ENCODE results near the gene TRAPPC6A. TPM values are rescaled to one million over a fixed set of nuclear protein-coding genes. Genes with fewer than 3 reads are reported as not detected.

The TRAPPC6A gene
- total RNA-seq, 1 donor from 2014 or later = 29.4 TPM

- H3K9me3 Mint-ChIP-seq (ENCODE audit: unreplicated experiment) = no peaks in the 10 kb centered on the region
- no peak for DNase-seq (ENCODE audit: extremely low spot score, unreplicated experiment)
- no peaks in the 10 kb centered on the region for H3K27me3 Mint-ChIP-seq (ENCODE audit: unreplicated experiment)
- H3K4me1 Mint-ChIP-seq (ENCODE audit: unreplicated experiment) = peaks cover 23% of the 10 kb centered on the region
- TF ChIP-seq CTCF (IDR thresholded peaks at IDR 0.05) = no peak
- H3K36me3 Mint-ChIP-seq (ENCODE audit: unreplicated experiment) = no peaks in the 10 kb centered on the region
- H3K27ac Mint-ChIP-seq (ENCODE audit: unreplicated experiment) = no peak overlapping the region
- H3K4me3 Mint-ChIP-seq (ENCODE audit: unreplicated experiment) = no peak overlapping the region
Observed at GRCh38 chr19:45128146-45128545, 49.9 kb downstream of the TRAPPC6A start.

GRCh38 chr19:45126654-45127053 is 51.4 kb downstream of the TRAPPC6A start:
- no peak for DNase-seq (ENCODE audit: extremely low spot score, unreplicated experiment)
- no peak overlapping the region for H3K4me3 Mint-ChIP-seq (ENCODE audit: unreplicated experiment)
- peaks cover 23% of the 10 kb centered on the region for H3K4me1 Mint-ChIP-seq (ENCODE audit: unreplicated experiment)
- no peaks in the 10 kb centered on the region for H3K36me3 Mint-ChIP-seq (ENCODE audit: unreplicated experiment)
- no peak overlapping the region for H3K27ac Mint-ChIP-seq (ENCODE audit: unreplicated experiment)
- TF ChIP-seq CTCF (IDR thresholded peaks at IDR 0.05) = no peak
- H3K9me3 Mint-ChIP-seq (ENCODE audit: unreplicated experiment) = no peaks in the 10 kb centered on the region
- no peaks in the 10 kb centered on the region for H3K27me3 Mint-ChIP-seq (ENCODE audit: unreplicated experiment)

- Mint-ChIP-seq H3K4me1 (ENCODE audit: unreplicated experiment) (peaks cover 19% of the 10 kb centered on the region), H3K27me3 (ENCODE audit: unreplicated experiment) (no peaks in the 10 kb centered on the region), H3K27ac (ENCODE audit: unreplicated experiment) (no peak overlapping the region), H3K9me3 (ENCODE audit: unreplicated experiment) (no peaks in the 10 kb centered on the region), H3K36me3 (ENCODE audit: unreplicated experiment) (no peaks in the 10 kb centered on the region), H3K4me3 (ENCODE audit: unreplicated experiment) (no peak overlapping the region)
- TF ChIP-seq CTCF (IDR thresholded peaks at IDR 0.05) = peak; percentile 67
- no peak for DNase-seq (ENCODE audit: extremely low spot score, unreplicated experiment)
Observed at GRCh38 chr19:45125975-45126493, 52.0 kb downstream of the TRAPPC6A start.

GRCh38 chr19:45125360-45125759 is 52.7 kb downstream of the TRAPPC6A start:
- Mint-ChIP-seq H3K27ac (ENCODE audit: unreplicated experiment) (no peak overlapping the region), H3K36me3 (ENCODE audit: unreplicated experiment) (no peaks in the 10 kb centered on the region), H3K27me3 (ENCODE audit: unreplicated experiment) (no peaks in the 10 kb centered on the region), H3K9me3 (ENCODE audit: unreplicated experiment) (no peaks in the 10 kb centered on the region), H3K4me3 (ENCODE audit: unreplicated experiment) (no peak overlapping the region), H3K4me1 (ENCODE audit: unreplicated experiment) (peaks cover 12% of the 10 kb centered on the region)
- no peak for DNase-seq (ENCODE audit: extremely low spot score, unreplicated experiment)
- TF ChIP-seq CTCF (IDR thresholded peaks at IDR 0.05) = no peak

- no peak for DNase-seq (ENCODE audit: extremely low spot score, unreplicated experiment)
- H3K9me3 Mint-ChIP-seq (ENCODE audit: unreplicated experiment) = no peaks in the 10 kb centered on the region
- no peak overlapping the region for H3K4me3 Mint-ChIP-seq (ENCODE audit: unreplicated experiment)
- no peaks in the 10 kb centered on the region for H3K36me3 Mint-ChIP-seq (ENCODE audit: unreplicated experiment)
- H3K4me1 Mint-ChIP-seq (ENCODE audit: unreplicated experiment) = peaks cover 10% of the 10 kb centered on the region
- no peaks in the 10 kb centered on the region for H3K27me3 Mint-ChIP-seq (ENCODE audit: unreplicated experiment)
- no peak for TF ChIP-seq CTCF (IDR thresholded peaks at IDR 0.05)
- H3K27ac Mint-ChIP-seq (ENCODE audit: unreplicated experiment) = no peak overlapping the region
Observed at GRCh38 chr19:45124021-45124420, 54.0 kb downstream of the TRAPPC6A start.
